Coronary artery (tissue), 2 donors: ENCODE data around the gene IBSP.

Experiments used
- DNase-seq: peaks from one replicate; pipeline ENCODE4 v3.0.0-alpha.2; 2017; ENCODE audit warnings: low spot score
- H3K27ac ChIP-seq, 2 donors: fragments of 200-600 bp; sonication (generic); one replicate each; pipeline ENCODE4 v1.5.1; 2016 to 2019
- H3K4me3 ChIP-seq: fragments of 200-600 bp; sonication (generic); 2 replicates; pipeline ENCODE4 v1.5.1; 2016; ENCODE audit warnings: mild to moderate bottlenecking, moderate library complexity
- CTCF ChIP-seq: fragments of 200-600 bp; sonication (generic); IDR thresholded peaks from one replicate; pipeline ENCODE4 v1.5.1; 2019; ENCODE audit warnings: antibody characterized with exemption

IBSP gene

DNA sequence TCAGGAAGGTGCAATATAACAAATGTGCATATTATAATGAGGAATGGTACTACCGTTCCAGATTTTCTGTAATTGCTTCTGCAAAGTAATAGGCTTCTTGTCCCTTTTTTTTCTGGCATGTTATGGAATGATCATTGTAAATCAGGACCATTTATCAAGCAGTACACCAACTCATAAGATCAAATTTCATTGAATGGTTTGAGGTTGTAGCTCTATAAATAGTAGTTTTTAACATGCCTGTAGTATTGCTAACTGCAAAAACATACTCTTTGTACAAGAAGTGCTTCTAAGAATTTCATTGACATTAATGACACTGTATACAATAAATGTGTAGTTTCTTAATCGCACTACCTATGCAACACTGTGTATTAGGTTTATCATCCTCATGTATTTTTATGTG lies 12.6 kb downstream of the IBSP start:
- no peak for TF ChIP-seq CTCF
- no peak overlapping the region for H3K4me3 ChIP-seq
- DNase-seq = no peak

DNA sequence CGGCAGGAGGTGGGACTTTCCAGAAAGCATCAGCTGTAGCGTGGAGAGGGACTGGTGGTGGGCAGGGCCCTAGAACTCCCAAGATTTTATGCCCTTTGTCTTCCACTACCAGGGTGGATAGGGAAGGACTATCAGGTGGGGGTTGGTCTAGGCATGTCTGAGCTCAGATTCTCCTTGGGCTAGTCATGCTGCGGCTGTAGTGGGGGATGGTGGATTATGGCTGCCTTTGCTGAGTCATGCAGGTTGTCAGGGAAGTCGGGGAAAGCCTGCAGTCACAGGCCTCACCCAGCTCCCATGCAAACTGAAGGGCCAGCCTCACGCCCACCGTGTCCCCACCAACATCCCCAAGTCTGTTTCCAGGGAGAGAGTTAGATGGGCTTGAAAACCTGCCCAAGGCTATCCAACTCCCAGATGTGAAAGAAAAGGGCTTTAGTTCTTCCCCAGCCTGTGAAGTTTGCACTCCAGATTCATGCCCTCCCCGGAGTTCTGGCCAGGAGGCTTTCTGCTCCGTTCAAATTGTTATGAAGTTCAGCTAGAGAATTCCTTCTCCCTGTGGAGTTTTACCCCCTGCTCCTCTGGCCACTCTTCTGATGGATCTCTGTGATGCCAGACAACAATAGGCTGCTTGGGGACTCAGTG lies 20.0 kb downstream of the IBSP start:
- no peak for TF ChIP-seq CTCF
- Histone ChIP-seq H3K27ac (no peak overlapping the region), H3K4me3 (no peak overlapping the region)
- no peak for DNase-seq

More for the DNA sequence above, 12.6 kb downstream of the IBSP start:
- no peak overlapping the region for H3K27ac ChIP-seq

DNA sequence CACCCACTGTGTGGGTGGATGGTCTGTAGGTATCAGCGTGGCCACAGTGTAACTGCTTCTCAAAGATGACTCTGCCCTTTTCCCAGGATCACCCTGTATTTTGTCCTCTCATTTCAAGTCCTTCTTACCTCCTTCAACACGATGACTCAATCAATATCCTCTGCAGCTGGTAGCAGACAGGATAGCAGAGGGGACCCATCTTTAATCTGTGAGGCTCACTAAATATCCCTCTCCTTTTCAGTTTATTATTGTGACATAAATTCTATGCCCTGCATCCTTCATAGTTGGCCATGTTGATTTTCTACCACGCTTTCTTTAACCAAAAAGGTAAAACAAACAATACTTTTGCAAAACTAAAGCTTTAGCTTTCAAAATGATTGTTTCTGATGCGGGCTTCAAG lies 23.8 kb downstream of the IBSP start:
- TF ChIP-seq CTCF = no peak
- no peak for DNase-seq
- no peak overlapping the region for H3K4me3 ChIP-seq
- H3K27ac ChIP-seq = no peak overlapping the region

- DNase-seq = no peak
- no peak overlapping the region for H3K4me3 ChIP-seq
- no peak overlapping the region for H3K27ac ChIP-seq
- no peak for TF ChIP-seq CTCF
Observed at GRCh38 chr4:87823724-87824123, 24.4 kb downstream of the IBSP start.

GRCh38 chr4:87824352-87824751 lies 25.0 kb downstream of the IBSP start:
- no peak for TF ChIP-seq CTCF
- Histone ChIP-seq H3K4me3 (no peak overlapping the region), H3K27ac (no peak overlapping the region)
- no peak for DNase-seq

- Histone ChIP-seq H3K4me3 (no peak within 1 kb of the TSS), H3K27ac (no peak within 1 kb of the TSS)
- DNase-seq = no peak
- TF ChIP-seq CTCF = no peak
Observed at GRCh38 chr4:87832669-87833068, 33.3 kb downstream of the IBSP start, which contains the start of gene MEPE. Gene MEPE (plus strand): TSS chr4:87832969. CDS start chr4:87834715, 1,746 bp downstream.

- no peak for DNase-seq
- no peak overlapping the region for H3K27ac ChIP-seq
- no peak for TF ChIP-seq CTCF
- H3K4me3 ChIP-seq = no peak overlapping the region
Observed at GRCh38 chr4:87834401-87834800, 35.0 kb downstream of the IBSP start.
